ENCODE data around the gene CA14. TPM values are rescaled to one million over a fixed set of nuclear protein-coding genes. Genes with fewer than 3 reads are reported as not detected.

Gene CA14
- total and polyA plus RNA-seq, 9 of the 15 experiments (the other 6 are each of a cell fraction or from before 2014, with no cell fraction given), result 0.13 to 0.57 (median 0.26) TPM; not detected in 1

GRCh38 chr1:150309758-150310508, 52.4 kb downstream of the CA14 start:
- no TSS peak for BruUV-seq (replicated peaks)
- intact Hi-C loops (cut with micrococcal nuclease) (no loop called here), in situ Hi-C loops (cut with MboI) (no loop called here)
- Histone ChIP-seq H2AFZ (ENCODE audit: low read depth, low read length) (no peak overlapping the region), H3K9me3 (replicated peaks; ENCODE audit: control insufficient read depth, insufficient read depth, low read depth, low read length) (no peaks in the 10 kb centered on the region), H3K27ac (ENCODE audit: extremely low read depth, low read depth, low read length) (no peak overlapping the region), H3K4me1 (replicated peaks in 1 of 2; ENCODE audit: control insufficient read depth in 2 of 2, insufficient read depth in 2 of 2, low read length in 2 of 2) (peaks cover 0 to 12% of the 10 kb centered on the region in 2 experiments; a peak in 2 of 5 replicates), H3K4me3 (no peak overlapping the region), H3K36me3 (ENCODE audit: control insufficient read depth, insufficient read depth, low read length) (peaks cover 30% of the 10 kb centered on the region), H3K79me2 (ENCODE audit: control insufficient read depth, insufficient read depth, low read length) (no peaks in the 10 kb centered on the region), H3K9me1 (ENCODE audit: control insufficient read depth, insufficient read depth, low read length) (no peaks in the 10 kb centered on the region), H4K20me1 (replicated peaks; ENCODE audit: control insufficient read depth, insufficient read depth, low read length) (0 out of 2 replicates have a peak, but pooled peaks cover 4% of the 10 kb centered on the region), H3K9ac (ENCODE audit: insufficient read depth in 1 of 2, low read depth in 2 of 2, low read length in 2 of 2) (no peak overlapping the region), H3K4me2 (ENCODE audit: insufficient read depth, low read length) (no peak overlapping the region), H3K27me3 (ENCODE audit: control insufficient read depth in 2 of 2, insufficient read depth in 2 of 2, low read length in 2 of 2) (no peaks in the 10 kb centered on the region)
- ATAC-seq, result no peak
- CTCF ChIA-PET (ENCODE audit: low intra/inter-chr PET ratio), result no interaction called here
- no peak for DNase-seq (ENCODE audit: extremely low read depth in 1 of 4, low spot score in 3 of 4)
- TF ChIP-seq FOS (IDR thresholded peaks at IDR 0.05; ENCODE audit: extremely low read depth, insufficient read length) (no peak), E2F8 (IDR thresholded peaks at IDR 0.05; ENCODE audit: low read depth, partially characterized antibody) (peak; percentile 16), NFIC (IDR thresholded peaks at IDR 0.05) (peak; percentile 90)
- POLR2A ChIA-PET, result interaction anchor here (0.5 to 0.7 kb wide), 3 partner anchors 8 to 72 kb away, joined by 3 to 5 read pairs (median 3); partner anchors contain the start of gene APH1A
- no peak for FAIRE-seq
- 77% methylated on average over 10 of the region's 10 CpGs for WGBS (ENCODE audit: insufficient coverage, low coverage, missing lambda C conversion rate)

All from K562 (cell line).